HL-60 (cell line): Measurements from ENCODE around the gene SERPINB5.
A peak's percentile ranks its signal among the peaks of the same experiment; 100 is the strongest.

Experiments
- DNase-seq, 2 experiments: peaks; one replicate each; pipeline ENCODE4 v3.0.0-alpha.2; 2010 to 2020; ENCODE audit warnings: low read depth in 1 of 2, low spot score in 1 of 2
- H3K27ac ChIP-seq: fragments of 250-450 bp; sonication (Bioruptor Pico); replicated peaks from 2 replicates; pipeline ENCODE4 v1.5.1; 2020; ENCODE audit warnings: mild to moderate bottlenecking, moderate library complexity
- H3K27me3 ChIP-seq: fragments of 250-450 bp; sonication (Bioruptor Pico); 2 replicates; pipeline ENCODE4 v1.5.1; 2021; ENCODE audit warnings: mild to moderate bottlenecking, moderate library complexity; ENCODE audit not compliant: insufficient read depth, poor library complexity, severe bottlenecking
- H3K4me3 ChIP-seq: replicated peaks from 2 replicates; pipeline ENCODE4 v1.5.1; 2011; ENCODE audit warnings: mild to moderate bottlenecking, control low read depth, low read length; ENCODE audit not compliant: insufficient read depth
- CTCF ChIP-seq: IDR thresholded peaks from one replicate; pipeline ENCODE4 v1.5.1; 2011; ENCODE audit warnings: low read length, control low read depth, inconsistent platforms; ENCODE audit not compliant: insufficient read depth
- GABPA ChIP-seq: IDR thresholded peaks from 2 replicates; pipeline ENCODE4 v1.6.1; 2012; ENCODE audit warnings: low read depth
- POLR2AphosphoS5 ChIP-seq: IDR thresholded peaks from 2 replicates; pipeline ENCODE4 v1.6.1; 2012; ENCODE audit warnings: low read depth
- REST ChIP-seq: IDR thresholded peaks from 2 replicates; pipeline ENCODE4 v1.6.1; 2012; ENCODE audit warnings: low read depth; ENCODE audit not compliant: insufficient replicate concordance
- SPI1 ChIP-seq: IDR thresholded peaks from 2 replicates; pipeline ENCODE4 v1.6.1; 2012; ENCODE audit warnings: low read depth, mild to moderate bottlenecking, borderline replicate concordance

The SERPINB5 gene

GRCh38 chr18:63514888-63515678 lies 38.3 kb downstream of the SERPINB5 start:
- DNase-seq: no peak

GRCh38 chr18:63515801-63516200 lies 39.0 kb downstream of the SERPINB5 start:
- no peak for DNase-seq
- TF ChIP-seq POLR2AphosphoS5: no peak
- no peak for TF ChIP-seq GABPA
- TF ChIP-seq CTCF: no peak
- no peak for TF ChIP-seq SPI1
- no peak for TF ChIP-seq REST
- no peak overlapping the region for H3K4me3 ChIP-seq
- H3K27me3 ChIP-seq: no peaks in the 10 kb centered on the region
- H3K27ac ChIP-seq: no peak overlapping the region

More at GRCh38 chr18:63514888-63515678, 38.3 kb downstream of the SERPINB5 start:
- H3K27me3 ChIP-seq: no peaks in the 10 kb centered on the region
- TF ChIP-seq CTCF: no peak
- TF ChIP-seq SPI1: no peak
- TF ChIP-seq REST: no peak
- no peak for TF ChIP-seq GABPA
- no peak for TF ChIP-seq POLR2AphosphoS5
- no peak overlapping the region for H3K27ac ChIP-seq
- no peak overlapping the region for H3K4me3 ChIP-seq

GRCh38 chr18:63518178-63519012 lies 41.6 kb downstream of the SERPINB5 start:
- TF ChIP-seq GABPA (no peak), CTCF (peak; percentile 66)
- Histone ChIP-seq H3K27ac (no peak overlapping the region), H3K27me3 (no peaks in the 10 kb centered on the region), H3K4me3 (no peak overlapping the region)
- DNase-seq: peak; percentile 54 to 87
